DMS153 (cell line): ENCODE data around the gene CPEB1.
"Not testable (repeated sequence)": the region's sequence is repeated elsewhere in the genome, so short reads cannot be mapped to it uniquely, and the experiment has no call there.

Source experiments
- DNase-seq: peaks from one replicate; lab custom pipeline; 2025; lab: John Stamatoyannopoulos, UW

The CPEB1 gene

GRCh38 chr15:82545002-82545401 is 102.2 kb downstream of the CPEB1 start:
- no peak for DNase-seq

DNA sequence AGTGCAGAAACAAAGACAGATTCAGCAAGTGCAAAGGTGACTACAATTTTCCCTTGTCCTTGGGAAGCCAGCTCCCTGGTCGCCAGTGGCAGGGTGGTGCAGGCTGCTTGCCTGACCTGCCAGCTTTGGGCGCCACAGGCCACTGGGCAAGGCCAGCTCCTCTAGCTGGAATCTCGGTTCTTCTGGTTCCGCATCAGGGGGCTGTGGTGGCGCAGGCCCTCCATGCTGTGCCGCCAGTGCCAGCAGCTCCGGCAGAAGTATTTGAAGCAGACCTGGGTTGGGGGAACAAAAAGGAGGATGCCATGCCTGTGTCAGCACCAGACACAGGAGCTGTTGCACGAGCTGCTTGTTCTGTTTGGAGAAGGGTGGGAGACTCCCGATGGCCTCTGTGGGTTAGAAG is 102.7 kb downstream of the CPEB1 start:
- DNase-seq: no peak

DNA sequence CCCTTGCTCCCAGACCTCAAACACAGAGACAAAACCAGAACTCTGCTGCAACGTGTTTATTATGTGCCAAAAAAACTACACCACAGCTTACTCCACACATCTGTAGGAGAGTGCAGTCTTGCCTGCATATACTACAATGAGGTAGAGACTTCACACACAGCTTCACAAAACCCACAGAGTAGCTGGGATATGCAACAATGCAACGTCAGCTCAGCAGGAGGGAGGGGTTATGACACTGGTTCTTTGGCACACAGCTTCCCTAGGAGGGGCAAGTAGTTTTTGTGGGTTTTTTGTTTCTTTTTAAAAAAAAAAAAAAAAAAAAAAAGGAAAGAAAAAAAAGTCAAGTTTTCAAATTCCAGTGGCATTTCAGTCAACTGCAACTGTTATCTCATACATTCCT is 104.0 kb downstream of the CPEB1 start:
- DNase-seq: no peak

DNA sequence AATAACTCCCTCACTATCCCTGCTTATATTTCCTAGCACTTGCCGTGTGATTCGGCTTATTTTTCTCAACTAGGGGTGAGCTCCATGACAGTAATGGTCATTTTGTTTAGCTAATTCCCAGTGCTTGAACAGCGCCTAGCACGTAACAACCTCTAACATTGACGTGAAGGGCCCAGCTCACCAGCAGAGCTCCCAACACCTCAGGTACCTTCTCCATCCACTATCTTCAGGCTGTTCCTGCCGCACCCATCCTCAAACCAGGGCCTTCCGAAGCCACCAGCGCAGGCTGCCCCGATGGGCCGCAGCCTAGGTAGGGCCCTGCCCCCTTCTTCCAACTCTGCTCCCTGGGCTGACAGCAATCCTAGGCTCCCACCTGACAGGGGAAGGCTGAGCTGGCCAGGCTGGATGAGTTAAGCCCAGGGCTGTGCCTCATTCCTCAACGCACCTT is 106.2 kb downstream of the CPEB1 start:
- no peak for DNase-seq

GRCh38 chr15:82540055-82540983 is 106.8 kb downstream of the CPEB1 start, which contains the start of gene RPS17:
Gene RPS17, minus strand, starts transcription at chr15:82540457. Its CDS starts 29 bp downstream, at chr15:82540428.
- no peak for DNase-seq

GRCh38 chr15:82539691-82540054 is 107.5 kb downstream of the CPEB1 start:
- DNase-seq: no peak

DNA sequence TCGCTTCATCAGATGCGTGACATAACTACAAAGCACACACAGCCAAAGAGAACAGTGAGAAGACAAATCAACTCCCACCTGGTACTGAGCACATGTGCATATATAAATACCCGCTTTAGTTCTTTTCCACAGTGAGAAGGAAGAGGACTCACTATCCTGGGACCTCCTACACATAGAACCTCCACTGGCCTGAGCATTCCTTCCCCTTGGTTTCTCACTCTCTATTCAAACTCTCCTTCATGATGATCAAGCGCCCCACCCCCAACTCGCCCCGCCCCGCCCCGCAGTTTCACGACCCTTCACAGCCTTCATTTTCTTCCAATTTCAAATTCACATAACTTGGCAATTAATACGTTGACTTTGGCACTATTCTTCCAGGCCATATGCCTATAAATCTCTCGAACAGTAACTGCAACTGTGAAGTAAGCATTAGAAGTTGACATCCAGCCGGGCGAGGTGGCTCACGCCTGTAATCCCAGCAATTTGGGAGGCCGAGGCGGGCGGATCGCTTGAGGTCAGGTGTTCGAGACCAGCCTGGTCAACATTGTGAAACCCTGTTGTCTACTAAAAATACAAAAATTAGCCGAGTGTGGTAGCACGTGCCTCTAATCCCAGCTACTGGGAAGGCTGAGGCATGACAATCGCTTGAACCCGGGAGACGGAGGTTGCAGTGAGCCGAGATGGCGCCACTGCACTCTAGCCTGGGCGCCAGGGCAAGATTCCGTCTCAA is 108.0 kb downstream of the CPEB1 start:
- no peak for DNase-seq

DNA sequence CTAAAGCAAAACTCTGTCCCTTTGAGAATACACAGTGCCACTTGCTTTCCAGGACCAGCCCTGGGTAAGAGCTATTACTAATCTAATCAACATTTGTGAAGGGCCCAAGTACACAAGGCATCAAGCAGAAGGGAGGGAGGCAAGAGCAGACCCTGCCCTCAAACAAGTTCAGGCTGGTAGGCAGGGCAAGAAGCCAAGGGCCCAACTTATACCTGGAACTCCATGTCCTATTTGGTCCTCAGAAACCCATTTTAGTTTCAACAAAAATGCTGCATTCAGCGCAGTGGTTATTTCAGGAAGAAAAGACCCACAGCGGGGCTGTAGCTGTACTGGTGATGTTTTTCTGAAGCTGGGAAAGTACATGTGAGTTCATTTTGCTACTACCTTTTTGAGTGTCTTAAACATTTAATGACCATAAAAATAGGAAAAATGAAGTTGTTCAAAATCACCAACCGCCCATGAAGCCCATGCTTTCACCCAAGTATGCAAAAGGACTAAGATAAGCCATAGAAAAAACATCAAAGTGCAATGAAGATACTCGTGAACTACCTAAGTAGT is 109.7 kb downstream of the CPEB1 start:
- no peak for DNase-seq

DNA sequence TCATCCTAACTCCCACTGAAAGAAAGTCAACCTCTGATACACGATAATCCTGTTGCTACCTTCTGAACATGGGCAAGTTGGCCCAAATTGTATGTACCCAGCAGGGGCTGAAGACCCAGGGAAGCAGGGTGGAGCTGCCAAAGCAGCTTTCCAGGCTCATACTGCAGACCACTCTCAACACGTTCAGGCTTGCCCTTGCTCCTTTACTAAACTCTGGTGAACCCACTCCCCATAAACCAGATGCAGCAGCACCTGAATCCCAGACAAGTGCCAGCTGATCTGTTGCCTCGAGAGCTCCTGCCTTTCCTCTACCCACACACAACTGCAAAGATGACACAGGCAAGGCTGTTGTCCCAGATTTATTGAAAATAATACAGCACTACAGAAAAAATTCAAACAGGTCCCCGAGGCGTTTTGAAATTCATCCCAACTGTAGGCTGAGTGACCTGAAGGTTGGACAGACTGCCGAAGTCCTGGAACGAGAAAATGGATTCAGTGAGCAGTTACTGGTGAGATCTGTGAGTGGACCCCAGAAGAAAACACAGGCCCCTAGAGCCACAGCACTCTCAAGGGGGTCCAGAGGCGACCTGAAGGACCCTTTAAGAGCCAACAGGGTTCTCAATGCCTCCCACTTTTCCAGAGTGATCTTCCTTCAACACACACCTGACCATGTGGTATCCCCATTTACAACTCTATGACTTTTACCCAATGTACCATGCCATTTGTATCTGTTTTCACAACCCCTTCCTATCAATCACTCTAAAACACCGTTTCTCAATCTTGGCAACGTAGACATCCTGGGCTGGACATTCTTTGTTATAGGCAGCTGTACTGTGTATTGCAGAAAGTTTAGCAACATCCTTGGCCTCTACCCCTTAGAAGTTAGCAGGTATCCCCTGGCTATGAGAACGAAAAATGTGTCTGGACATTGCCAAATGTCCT is 110.5 kb downstream of the CPEB1 start:
- DNase-seq: no peak

GRCh38 chr15:82535566-82536408 is 111.4 kb downstream of the CPEB1 start:
- DNase-seq: no peak

DNA sequence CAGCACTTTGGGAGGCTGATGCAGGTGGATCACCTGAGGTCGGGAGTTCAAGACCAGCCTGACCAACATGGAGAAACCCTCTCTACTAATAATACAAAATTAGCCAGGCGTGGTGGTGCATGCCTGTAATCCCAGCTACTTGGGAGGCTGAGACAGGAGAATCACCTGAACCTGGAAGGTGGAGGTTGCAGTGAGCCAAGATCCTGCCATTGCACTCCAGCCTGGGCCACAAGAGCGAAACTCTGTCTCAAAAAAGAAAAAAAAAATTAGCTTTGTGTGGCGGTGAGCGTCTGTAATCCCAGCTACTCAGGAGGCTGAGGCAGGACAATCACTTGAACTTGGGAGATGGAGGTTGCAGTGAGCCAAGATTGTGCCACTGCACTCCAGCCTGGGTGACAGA is 112.0 kb downstream of the CPEB1 start:
- DNase-seq: not testable (repeated sequence)

- DNase-seq: not testable (repeated sequence)
These were observed 112.7 kb downstream of the CPEB1 start for GRCh38 chr15:82534457-82534861.

DNA sequence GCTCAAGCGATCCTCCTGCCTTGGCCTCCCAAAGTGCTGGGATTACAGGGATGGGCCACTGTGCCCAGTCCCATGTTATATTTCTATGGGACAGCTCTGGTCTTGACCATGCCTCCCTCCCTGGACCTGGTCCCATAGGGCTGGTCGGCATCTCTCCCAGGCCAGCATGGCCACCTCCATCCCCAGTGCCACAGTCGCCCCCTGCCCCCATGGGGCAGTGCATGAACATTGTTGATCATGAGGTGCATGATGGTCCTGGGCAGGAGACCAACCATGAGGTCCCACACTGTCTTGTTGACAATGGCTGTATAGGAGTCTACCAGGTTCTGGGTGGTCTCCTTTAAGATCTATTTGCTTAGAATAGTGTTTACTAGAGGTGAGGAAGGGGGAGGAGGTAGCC is 113.4 kb downstream of the CPEB1 start:
- DNase-seq: no peak

- DNase-seq: no peak
These were observed 114.1 kb downstream of the CPEB1 start for GRCh38 chr15:82532991-82533481.

DNA sequence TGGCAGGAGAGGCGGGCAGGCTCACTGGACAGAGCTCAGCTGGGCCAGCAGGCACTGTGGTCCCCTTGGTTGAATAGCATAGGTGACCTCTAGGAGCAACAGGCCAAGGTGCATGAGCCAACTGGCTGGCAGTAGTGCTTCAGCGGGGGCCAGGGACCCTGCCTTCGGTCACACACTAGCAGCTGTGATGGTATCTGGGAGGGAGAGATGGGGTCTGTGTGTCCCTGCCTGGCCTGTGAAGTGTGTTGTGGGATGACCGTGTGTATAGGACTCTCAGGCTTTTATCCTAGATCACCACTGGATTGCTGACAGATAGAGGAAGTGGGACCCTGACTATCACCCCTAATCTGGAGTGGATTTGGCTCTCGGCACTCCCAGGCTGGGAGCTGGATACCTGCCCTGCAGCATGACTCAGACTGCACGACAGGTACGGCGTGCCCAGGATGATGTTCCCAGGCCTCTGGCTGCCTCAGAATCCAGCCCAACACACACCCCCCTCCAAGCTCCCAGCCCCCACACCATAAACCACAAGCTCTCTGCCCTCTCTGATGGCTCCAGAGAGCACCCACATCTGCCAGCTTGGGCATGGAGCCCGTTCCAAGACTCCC is 114.7 kb downstream of the CPEB1 start:
- DNase-seq: no peak

- DNase-seq: no peak
These were observed 115.4 kb downstream of the CPEB1 start for GRCh38 chr15:82531496-82532382.

DNA sequence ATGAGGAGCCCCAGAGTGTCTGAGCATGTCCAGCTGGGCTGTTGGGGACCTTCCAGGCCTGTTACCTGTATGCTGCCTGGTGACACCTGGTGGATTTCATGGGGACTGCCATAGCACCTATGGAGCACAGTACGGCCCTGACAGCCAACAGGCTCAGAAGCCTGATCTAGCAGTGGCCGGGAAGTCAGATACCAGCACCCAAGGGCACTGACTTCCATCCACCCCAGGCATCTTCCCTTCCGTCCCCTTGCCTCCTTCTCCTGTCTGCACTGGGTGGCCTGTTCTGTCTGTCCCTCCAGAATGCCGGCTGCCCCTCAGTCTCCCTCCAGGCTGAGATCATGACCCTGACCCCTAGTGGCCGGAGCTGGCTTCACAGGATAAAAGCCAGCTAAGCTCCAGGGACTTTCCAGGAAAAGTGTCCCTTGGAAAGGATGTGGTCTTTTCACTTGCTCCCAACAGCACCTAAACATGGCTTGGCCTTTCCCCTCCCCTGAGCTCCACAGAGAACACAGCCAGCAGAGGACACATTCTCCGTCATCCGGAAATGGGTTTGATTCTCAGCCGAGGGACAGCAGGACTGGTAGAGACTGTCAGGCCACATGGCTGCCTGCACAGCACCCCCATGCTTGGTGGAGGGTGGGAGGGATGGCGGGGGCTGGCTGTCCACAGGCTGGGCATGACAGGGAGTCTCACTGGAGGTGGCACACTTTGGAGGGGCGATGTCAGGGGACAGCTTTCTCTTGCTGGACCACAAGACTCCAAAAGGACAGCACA is 116.4 kb downstream of the CPEB1 start:
- DNase-seq: no peak

DNA sequence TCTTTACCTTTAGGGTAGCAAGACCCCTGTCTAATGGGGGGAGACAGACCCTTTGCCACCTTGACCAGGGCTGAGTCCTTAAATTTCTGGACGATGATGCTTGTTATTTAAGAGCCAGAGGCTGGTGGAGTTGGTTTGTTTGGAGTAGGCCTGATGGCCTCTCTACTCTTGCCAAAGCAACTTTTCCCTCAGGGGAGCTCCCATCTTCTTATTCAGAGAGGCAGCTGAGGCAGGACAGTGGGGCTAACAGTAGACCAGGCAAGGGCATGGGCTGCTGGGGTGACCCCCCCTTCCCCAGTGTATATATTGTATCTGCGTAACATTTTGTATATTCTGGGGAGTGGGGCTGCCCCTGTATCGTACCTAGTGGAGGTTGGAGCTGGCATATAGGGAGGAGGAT is 117.2 kb downstream of the CPEB1 start:
- no peak for DNase-seq
